Measurements from ENCODE around the gene FNDC10.

DNA sequence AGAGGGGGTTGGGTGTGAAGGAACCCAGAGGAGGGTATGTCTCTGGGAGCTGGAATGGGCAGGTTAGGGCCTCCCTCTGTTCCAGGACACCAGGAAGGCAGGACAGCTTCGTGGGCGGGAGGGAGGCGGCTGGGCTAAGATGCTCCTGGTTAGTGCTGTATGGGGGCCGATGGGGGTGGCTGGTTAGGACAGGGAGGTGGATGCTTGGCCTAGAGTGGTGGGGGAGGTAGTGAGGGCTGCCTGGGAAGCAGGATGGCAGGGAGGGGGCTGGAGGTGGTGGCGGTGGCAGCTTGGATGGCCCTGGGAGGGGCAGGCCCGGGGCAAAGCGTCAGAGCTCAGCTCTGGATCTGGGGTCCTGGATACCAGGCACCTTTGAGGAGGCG, 25.9 kb upstream of the FNDC10 start:
- TF ChIP-seq GATA1 (IDR thresholded peaks at IDR 0.05; ENCODE audit: low read depth, low read length) (no peak), POLR2A (IDR thresholded peaks at IDR 0.05; ENCODE audit: low read length) (no peak)

Data from erythroblast (primary cell).